ENCODE data around the gene PYGB. TPM values are rescaled to one million over a fixed set of nuclear protein-coding genes. Genes with fewer than 3 reads are reported as not detected.

Gene PYGB
- total RNA-seq, 1 donor from 2014 or later: 111 TPM

GRCh38 chr20:25293910-25294458 is 46.1 kb downstream of the PYGB start:
- no peak for DNase-seq (ENCODE audit: low read depth, low spot score)

GRCh38 chr20:25294459-25295385 is 46.8 kb downstream of the PYGB start:
- DNase-seq (ENCODE audit: low read depth, low spot score): no peak

GRCh38 chr20:25295386-25296093 is 47.7 kb downstream of the PYGB start:
- no peak for DNase-seq (ENCODE audit: low read depth, low spot score)

DNA sequence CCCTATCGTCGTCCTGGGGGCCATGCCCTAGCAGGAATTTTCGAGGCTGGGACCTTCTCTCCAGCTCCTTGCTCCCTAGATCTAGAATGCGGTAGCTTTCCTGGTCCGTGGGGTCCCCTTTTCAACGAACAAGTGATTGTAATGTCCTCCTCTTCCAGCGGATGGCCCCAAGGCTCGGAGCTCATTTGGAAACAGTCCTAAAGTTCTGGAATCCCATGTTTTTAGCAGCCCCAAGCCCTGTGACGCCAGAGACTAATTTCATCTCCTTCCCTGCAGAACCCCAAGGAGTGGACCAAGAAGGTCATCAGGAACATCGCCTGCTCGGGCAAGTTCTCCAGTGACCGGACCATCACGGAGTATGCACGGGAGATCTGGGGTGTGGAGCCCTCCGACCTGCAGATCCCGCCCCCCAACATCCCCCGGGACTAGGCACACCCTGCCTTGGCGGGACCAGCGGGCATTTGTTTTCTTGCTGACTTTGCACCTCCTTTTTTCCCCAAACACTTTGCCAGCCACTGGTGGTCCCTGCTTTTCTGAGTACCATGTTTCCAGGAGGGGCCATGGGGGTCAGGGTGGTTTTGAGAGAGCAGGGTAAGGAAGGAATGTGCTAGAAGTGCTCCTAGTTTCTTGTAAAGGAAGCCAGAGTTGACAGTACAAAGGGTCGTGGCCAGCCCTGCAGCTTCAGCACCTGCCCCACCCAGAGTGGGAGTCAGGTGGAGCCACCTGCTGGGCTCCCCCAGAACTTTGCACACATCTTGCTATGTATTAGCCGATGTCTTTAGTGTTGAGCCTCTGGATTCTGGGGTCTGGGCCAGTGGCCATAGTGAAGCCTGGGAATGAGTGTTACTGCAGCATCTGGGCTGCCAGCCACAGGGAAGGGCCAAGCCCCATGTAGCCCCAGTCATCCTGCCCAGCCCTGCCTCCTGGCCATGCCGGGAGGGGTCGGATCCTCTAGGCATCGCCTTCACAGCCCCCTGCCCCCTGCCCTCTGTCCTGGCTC is 48.5 kb downstream of the PYGB start:
- no peak for DNase-seq (ENCODE audit: low read depth, low spot score)

DNA sequence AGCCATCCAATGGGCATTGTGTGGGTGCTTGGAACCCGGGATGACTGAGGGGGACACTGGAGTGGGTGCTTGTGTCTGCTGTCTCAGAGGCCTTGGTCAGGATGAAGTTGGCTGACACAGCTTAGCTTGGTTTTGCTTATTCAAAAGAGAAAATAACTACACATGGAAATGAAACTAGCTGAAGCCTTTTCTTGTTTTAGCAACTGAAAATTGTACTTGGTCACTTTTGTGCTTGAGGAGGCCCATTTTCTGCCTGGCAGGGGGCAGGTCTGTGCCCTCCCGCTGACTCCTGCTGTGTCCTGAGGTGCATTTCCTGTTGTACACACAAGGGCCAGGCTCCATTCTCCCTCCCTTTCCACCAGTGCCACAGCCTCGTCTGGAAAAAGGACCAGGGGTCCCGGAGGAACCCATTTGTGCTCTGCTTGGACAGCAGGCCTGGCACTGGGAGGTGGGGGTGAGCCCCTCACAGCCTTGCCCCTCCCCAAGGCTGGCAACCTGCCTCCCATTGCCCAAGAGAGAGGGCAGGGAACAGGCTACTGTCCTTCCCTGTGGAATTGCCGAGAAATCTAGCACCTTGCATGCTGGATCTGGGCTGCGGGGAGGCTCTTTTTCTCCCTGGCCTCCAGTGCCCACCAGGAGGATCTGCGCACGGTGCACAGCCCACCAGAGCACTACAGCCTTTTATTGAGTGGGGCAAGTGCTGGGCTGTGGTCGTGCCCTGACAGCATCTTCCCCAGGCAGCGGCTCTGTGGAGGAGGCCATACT is 49.4 kb downstream of the PYGB start:
- no peak for DNase-seq (ENCODE audit: low read depth, low spot score)

DNA sequence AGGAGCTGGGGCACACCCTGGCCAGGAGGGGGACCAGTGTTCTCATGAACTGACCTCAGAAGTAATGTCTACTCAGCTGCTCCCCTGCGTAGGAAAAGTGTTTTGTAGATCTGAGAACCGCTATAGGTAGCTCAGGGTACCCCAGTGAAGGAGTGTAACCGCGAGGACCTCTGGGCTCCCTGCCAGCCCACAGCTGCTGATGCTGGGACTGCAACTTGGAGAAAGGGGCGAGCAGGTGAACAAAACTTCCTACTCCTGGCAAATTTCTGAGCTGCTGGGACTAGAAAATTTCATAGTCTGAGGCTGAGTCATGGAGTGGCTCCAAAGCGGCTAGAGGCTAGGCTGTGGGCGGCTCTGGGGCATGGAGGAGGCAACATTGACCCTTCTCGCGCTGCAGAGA is 51.9 kb downstream of the PYGB start:
- DNase-seq (ENCODE audit: low read depth, low spot score): no peak

DNA sequence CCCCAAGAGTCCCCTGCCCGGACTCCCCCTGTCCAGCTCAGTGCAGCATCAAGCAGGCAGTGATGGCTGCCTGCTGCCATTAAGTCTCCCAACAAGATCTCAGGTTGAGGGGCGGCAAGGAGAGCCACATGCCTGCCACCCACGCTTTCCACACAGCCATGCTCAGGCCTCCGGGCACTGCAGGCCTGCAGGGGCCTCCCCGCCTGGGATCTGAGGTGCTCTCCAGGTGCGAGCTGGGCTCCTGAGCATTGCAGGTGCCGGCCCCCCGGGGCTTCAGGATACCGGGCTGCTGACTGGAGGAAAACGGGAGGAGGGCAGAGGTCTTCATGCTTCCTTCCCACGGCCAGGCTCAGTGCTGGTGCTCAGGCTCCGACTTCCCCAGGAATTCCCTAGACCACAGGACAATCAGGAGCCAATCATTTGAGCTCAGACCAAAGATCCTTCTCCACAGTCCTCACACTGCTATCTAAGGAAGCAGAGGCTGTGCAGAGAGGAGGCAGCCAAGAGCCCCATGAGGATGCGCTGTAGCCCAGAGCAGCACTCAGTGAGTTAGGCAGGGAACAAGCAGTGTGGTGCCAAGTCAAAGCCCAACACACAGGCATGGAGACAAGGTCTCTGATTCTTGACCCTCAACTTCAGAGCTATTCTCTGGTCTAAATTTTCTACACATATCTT is 52.7 kb downstream of the PYGB start:
- no peak for DNase-seq (ENCODE audit: low read depth, low spot score)

- DNase-seq (ENCODE audit: low read depth, low spot score): no peak
Measured at GRCh38 chr20:25301357-25301920, 53.6 kb downstream of the PYGB start.

GRCh38 chr20:25302596-25302995 is 54.7 kb downstream of the PYGB start:
- DNase-seq (ENCODE audit: low read depth, low spot score): no peak

GRCh38 chr20:25303292-25304024 is 55.6 kb downstream of the PYGB start:
- DNase-seq (ENCODE audit: low read depth, low spot score): no peak

GRCh38 chr20:25304025-25304549 is 56.2 kb downstream of the PYGB start:
- DNase-seq (ENCODE audit: low read depth, low spot score): no peak

DNA sequence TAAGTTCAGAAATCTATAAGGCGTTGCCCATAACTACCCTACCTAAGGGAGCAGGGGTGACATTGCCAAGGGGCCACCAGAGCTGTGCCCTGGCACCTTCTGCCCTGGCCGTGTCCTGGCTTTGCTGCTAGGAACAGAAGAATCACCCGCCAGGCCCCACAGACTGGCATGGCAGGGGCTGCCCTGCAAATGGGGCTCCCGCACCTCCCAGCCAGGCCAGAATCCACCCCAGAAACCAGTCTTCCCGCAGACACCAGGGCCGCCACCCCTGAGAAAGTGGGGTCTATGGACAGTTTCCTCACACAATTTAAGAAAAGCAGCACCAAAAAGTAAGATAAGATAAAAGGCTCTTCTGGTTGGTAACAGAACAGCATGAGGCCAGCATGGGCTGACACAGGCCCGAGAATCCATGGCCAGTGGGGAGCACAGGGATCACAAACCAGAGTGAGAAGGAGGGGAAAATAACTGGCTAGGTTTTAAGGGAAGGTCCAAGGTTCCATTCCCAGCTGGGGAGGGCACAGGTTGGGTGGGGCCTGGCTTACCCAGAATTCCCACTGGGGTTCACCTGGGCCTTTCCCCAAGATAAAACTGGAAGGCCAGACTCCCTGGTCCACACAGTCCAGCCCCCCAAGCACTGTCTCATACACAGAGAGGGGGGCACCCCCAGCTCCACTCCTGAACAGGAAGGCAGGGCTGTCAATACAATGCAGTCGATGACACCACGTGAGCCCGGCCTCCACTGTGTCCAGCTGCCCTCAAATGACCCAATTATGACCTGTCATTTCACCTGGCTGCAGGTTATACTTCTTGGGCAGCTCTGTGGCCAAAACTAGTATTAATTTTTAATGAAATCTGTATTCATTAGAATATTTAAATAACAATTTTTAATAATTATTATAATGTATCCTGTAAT is 59.4 kb downstream of the PYGB start:
- no peak for DNase-seq (ENCODE audit: low read depth, low spot score)

DNA sequence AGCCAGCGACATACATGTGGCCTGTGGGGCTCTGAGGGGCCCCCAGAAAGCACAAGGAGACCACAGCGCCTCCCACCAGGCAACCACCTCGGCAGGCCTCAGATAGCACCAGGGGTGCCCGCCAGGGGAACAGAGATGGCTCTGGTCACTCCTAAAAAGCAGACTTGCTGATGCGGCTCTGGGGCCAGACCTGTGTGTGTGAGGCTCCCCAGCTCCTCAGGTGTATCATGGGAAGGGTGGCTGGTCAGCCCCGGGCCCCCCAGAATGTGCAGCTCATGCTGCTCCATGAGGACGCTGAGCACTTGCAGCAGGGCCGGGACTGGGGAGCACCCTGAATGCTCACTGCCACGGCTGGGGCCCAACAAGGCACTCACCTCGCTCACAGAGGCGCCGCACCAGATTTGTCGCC is 60.2 kb downstream of the PYGB start:
- no peak for DNase-seq (ENCODE audit: low read depth, low spot score)

GRCh38 chr20:25308671-25309394 is 60.9 kb downstream of the PYGB start:
- DNase-seq (ENCODE audit: low read depth, low spot score): no peak

GRCh38 chr20:25309395-25310267 is 61.7 kb downstream of the PYGB start:
- DNase-seq (ENCODE audit: low read depth, low spot score): no peak
